Islet of Langerhans (tissue), 1 donor: ENCODE data around the gene SEPTIN10.

Source experiments
- FAIRE-seq: peaks from one replicate; lab custom pipeline; 2011; peaks lifted over from hg19 to GRCh38; lab: Jason Lieb, UNC

SEPTIN10 gene

DNA sequence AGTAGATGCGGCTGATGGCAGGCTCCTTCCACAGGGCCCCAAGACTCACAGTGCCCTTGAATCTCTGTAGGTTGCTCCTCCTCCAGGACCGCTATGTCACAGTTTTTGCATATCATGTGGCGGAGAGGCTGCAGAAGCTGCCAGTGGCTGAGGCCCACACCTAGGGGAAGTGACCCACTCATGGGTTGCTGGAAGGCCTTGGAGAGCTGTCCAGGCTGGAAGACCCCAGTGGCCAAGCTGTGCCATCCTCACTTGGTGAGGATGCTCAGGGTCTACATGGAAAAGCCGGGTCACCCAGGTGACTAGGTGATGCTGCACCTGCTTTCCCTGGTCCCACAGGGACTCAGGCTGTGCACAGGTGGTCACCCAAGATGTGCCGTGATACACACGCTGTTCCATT lies 90.6 kb downstream of the SEPTIN10 start:
- FAIRE-seq, result no peak

GRCh38 chr2:109522063-109522374 lies 91.7 kb downstream of the SEPTIN10 start:
- no peak for FAIRE-seq

DNA sequence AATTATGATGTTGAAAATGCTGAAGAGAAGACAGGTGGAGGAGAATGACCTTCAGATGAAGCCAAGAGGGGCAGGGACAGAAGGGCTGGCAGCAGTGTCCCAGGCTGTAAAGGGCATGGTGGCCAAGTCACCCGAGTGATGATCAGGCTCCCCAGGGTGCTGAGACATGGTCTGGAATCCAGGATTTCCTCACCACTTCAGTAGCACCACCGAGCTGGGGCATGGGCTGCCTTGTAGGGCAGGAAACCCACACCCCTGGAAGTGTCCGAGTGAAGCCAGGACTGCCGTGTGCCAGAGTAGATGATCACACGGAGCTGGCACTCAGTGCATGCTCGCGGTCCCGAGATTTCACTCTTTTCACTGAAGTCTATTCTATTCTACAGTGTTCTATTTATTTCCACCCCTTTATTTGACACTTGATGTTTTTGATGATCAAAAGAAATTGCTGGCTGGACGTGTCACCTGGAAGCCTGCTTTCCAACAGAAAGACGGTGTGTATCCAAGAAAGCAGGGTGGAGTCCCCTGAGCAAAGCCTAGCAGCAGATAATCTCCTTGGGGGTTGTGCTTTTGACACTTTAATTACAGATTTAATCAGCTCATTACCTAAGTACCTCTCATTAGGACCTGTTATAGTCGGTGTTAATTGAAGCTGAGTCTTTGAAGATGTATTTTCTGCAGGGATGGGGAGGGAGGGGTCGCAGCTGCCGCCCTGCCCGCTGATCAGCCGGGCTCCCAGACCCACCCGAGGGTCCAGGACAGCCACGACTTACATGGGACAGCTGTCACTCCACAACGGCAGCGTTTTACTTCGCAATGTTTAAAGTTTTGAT lies 92.3 kb downstream of the SEPTIN10 start:
- no peak for FAIRE-seq

DNA sequence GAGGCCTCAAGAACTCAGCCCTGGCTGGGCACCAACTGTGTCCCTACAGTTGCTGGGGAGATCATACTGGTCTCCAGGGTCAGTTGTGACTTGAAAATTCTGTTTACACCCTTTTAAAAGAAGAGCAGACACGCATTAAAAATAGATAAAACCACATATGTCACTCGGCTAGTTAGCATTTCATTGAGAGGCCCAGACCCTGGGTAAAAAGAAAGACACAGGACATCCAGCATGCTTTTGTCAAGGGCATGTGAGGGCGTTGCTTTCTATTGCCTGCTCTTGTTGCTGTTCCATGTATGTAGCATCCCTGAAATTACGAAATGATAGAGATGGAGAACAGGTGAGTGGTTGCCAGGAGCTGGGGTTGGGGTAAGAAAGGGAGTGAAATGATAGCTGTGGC lies 94.3 kb downstream of the SEPTIN10 start:
- no peak for FAIRE-seq

DNA sequence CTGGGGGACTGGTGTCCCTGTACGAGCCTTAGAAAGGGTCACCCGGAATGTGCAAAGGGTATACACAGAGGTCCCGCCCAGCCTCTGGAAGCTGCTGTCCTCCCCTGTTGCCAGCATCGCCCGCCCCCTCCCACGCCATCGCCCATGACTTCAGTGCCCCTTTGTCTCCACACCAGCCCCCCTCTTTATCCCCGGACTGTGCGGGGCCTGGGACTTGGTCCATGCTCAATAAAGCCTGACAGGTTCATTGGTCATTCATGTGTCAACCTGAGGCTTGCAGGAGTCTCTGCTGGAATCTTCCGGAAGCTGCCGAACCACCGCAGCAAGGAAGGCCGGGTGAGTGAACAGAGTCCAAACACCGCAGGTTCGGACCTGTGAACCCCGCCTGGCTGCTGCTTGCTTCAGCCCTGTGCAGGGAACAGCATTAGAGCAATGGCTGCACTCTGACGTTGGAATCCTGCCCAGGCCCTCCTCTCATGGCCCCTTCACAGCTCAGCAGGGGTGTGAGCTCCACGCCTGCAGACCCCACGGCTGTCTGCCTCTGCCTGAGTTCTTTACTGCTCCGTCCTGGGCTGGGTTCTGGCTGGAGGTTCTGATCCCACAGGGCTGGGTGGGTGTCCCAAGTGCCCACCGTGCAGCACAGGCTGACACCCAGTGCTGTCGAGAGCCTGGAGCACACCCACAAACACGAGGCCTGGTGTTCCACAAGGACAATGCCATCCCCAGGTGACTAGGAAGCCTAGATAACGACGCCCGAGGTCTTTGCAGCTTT lies 96.5 kb downstream of the SEPTIN10 start:
- no peak for FAIRE-seq

GRCh38 chr2:109516445-109517117 lies 97.2 kb downstream of the SEPTIN10 start:
- FAIRE-seq, result no peak

DNA sequence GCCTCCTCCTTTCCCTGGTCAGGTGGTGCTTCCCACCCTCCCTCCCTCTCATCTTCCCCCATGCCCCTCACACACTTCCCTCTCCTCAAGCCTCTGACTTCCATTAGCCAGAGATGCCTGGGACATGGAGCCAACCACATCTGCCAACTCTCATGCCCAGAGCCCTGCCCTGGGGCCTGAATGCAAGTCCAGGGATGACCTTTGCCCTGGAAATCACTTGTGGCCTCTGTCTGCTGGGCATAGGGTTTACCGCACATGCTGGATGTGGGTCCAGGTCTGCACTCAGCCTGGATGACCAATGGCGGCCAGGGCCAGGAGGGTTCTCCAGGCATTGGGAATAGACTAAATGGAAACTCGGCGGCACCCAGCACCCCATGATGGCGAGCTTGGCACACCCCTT lies 98.9 kb downstream of the SEPTIN10 start:
- FAIRE-seq, result no peak

DNA sequence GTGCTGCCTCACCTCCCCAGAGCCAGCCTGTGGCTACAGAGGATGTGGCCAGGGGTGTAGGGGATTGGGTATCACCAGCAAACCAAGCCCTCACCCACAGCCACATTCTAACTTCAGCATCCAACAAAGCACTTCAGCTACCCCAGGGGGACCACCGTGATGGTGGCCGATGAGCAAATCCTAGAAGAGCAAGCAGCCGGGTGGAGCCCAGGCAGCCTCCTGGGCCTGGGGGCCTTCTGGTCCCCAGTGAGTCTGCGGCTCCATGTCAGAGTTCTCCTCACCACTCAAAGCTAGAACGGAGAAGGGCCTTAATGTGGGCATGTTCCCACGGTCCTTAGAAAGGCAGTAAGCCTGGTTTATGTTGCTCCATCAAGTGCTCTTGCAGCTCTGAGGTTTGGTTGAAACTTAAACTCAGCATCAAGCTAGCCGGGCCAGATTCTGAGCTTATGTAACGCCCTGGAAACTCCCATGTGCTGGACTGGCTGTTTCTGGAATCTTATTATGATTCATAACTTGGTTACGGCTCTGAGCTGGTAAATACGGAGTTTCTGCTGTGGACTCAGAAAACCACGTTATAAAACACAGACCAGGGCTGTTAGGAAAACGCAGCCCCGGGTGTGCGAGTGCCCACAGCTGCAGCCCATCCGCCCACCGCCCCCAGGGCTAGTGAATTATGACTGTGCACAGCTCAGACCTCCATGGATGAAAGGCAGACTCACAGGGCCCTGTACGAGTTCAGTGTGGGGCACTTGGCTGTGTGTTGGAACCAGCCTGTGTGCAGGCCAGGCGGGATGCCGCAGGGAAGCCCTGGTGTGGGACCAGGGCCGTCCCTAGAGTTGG lies 99.8 kb downstream of the SEPTIN10 start:
- FAIRE-seq, result no peak

DNA sequence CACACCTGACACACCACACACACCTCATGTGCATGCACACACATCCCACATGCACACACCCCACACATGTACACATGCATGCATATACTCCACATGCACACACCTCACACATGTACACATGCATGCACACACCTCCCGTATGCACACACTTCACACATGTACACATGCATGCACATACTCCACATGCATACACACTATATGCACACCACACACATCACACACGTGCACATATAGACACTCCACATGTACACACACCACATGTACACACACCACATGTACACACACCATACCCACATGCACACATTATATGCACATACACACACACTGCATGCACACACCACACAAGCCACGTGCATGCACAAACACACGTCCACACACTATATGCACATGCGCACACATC lies 100.5 kb downstream of the SEPTIN10 start:
- FAIRE-seq, result no peak

- no peak for FAIRE-seq
These were observed 101.7 kb downstream of the SEPTIN10 start for GRCh38 chr2:109512076-109512475.

- no peak for FAIRE-seq
These were observed 102.6 kb downstream of the SEPTIN10 start for GRCh38 chr2:109511168-109511567.

DNA sequence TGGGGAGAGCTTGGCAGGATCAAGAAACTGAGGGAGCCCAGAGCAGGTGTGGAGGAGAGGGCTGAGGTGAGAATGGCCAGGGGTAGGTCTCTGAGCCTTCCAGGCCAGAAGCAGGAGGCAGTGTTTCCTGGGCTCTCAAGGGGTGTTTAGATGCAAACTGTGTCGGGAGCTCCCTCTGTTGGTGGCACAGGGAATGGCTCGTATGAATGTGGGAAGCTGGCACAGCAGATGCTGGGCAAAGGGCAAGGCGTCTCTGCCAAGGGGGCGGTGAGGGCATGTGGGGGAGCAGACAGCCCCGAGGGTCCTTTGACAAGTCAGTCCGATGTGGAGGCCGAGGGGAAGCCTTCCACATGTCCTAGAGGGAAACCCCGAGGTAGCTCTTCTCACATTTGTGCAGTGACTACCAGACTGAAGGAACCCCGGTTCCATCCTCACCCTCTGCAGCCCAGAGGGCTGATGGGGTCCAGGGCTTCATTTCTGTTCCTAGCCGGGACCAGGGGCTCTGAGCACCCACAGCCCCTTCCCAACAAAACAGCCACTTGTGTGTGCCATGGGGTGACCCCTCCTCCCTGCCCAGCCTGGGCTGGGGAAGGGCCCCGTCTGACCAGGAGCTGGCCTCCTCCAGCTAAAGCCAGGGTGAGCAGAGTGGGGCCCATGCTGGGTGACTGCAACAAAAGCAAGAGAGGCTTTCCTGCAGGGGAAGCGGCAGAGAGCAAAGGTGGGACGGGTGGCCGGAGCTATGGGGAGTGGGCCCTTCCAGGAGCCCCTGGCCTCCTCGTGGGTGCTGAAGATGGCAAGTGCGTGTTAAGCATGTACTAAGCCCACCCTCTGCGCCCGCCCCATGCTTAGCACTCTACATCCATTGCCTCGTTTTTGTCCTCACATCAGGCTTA lies 103.4 kb downstream of the SEPTIN10 start:
- FAIRE-seq, result no peak

DNA sequence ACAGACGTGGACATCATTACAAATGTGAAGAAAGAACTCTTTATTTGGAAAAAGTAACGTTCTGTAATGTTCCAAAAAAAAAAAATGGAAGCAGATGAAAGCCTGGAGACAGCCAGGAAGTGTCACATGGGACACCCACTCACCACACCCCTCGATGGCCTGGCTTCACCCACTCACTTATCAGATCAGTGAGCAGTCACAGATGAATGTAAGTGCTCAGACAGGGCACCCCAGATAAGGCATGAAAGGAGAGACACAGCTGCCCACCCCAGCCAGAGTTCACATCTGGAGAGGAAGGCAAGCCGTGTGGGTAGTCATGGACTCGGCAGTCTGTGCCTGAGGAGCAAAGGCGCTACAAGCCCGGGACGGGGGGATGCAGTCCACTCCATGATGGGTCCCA lies 105.2 kb downstream of the SEPTIN10 start:
- no peak for FAIRE-seq

DNA sequence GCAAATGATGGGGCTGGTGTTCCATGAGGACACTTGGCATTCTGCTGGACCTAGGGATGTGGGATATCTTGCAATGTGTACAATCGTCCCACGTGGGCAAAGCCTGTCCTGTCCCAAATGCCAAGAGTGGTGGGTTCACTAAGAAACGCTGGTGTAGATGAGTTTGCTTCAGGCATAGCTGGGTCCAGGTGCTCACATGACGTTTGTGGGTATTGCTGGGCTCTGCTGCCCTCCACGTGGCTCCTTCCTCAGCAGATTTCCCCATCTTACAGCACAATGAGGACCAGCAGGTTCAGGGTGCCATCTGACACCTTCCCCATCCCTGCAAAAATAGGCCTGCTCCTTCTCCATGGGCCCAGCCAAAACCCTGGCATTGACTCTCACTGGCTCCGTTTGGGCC lies 105.9 kb downstream of the SEPTIN10 start:
- no peak for FAIRE-seq

GRCh38 chr2:109507217-109507616 lies 106.5 kb downstream of the SEPTIN10 start:
- no peak for FAIRE-seq

DNA sequence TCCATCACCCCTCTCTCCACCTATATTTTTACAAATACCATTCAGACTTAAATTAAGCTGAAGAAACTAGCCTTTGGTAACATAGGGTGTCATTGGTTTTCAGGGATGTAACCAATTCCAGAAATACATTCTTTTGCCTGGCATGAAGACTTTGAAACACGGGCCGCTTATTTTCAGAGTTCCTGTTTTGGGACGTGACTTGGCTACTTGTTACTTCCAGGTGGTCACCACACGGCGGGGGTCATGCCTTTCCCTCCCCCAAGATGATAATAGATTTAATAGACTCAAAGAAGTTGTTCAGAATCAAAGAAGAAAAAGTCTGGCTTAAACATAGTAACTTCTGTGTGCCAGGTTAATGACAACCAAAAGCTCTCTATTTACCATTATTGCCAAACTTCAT lies 110.6 kb downstream of the SEPTIN10 start:
- no peak for FAIRE-seq

- FAIRE-seq, result no peak
These were observed 112.3 kb downstream of the SEPTIN10 start for GRCh38 chr2:109501461-109501860.

- FAIRE-seq, result no peak
These were observed 112.9 kb downstream of the SEPTIN10 start for GRCh38 chr2:109500910-109501309.

DNA sequence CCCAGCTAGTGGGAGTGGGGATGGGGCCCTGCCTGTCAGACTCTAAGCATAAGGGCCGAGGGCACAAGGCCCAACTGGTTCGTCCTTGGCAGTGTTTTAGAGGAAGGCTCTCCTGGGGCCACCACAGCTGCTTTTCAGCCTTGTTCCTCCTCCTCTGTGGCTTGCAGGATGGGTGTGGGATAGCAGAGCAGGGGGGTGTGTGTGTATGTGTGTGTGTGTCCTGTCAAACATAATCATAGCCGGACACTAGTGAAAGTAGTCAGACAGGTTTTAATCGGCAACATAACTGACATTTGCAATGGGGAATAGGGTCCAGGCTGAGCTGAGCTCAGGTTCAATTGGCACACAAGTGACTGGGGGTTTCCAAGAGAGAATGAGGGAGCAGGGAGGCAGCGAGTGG lies 114.2 kb downstream of the SEPTIN10 start:
- FAIRE-seq, result no peak

- FAIRE-seq, result no peak
These were observed 114.9 kb downstream of the SEPTIN10 start for GRCh38 chr2:109498906-109499305.
